NCI-H774 (cell line): Measurements from ENCODE around the gene INO80D.
"Not testable (repeated sequence)": the region's sequence is repeated elsewhere in the genome, so short reads cannot be mapped to it uniquely, and the experiment has no call there.

Experiments used
- DNase-seq: peaks from one replicate; lab custom pipeline; 2025; lab: John Stamatoyannopoulos, UW

Gene INO80D

GRCh38 chr2:206028101-206028500, 57.9 kb downstream of the INO80D start:
- no peak for DNase-seq

- DNase-seq = no peak
Measured at GRCh38 chr2:206023183-206023582, 62.8 kb downstream of the INO80D start.

- DNase-seq = no peak
Measured at GRCh38 chr2:206020171-206020570, 65.8 kb downstream of the INO80D start.

GRCh38 chr2:206015746-206016145, 70.2 kb downstream of the INO80D start:
- not testable (repeated sequence) for DNase-seq

GRCh38 chr2:206011795-206012194, 74.2 kb downstream of the INO80D start:
- DNase-seq = no peak

GRCh38 chr2:206011018-206011614, 74.9 kb downstream of the INO80D start:
- DNase-seq = no peak

- no peak for DNase-seq
Measured at GRCh38 chr2:206004004-206004693, 81.8 kb downstream of the INO80D start.

GRCh38 chr2:206002440-206002839, 83.5 kb downstream of the INO80D start:
- no peak for DNase-seq

GRCh38 chr2:206001912-206002311, 84.1 kb downstream of the INO80D start:
- DNase-seq = no peak

GRCh38 chr2:206000776-206001175, 85.2 kb downstream of the INO80D start:
- DNase-seq = no peak

GRCh38 chr2:205998583-205998982, 87.4 kb downstream of the INO80D start:
- no peak for DNase-seq

GRCh38 chr2:205996161-205996560, 89.8 kb downstream of the INO80D start:
- no peak for DNase-seq

- no peak for DNase-seq
Measured at GRCh38 chr2:205995260-205995659, 90.7 kb downstream of the INO80D start.

- no peak for DNase-seq
Measured at GRCh38 chr2:205994344-205994743, 91.6 kb downstream of the INO80D start.

GRCh38 chr2:205990104-205990503, 95.9 kb downstream of the INO80D start:
- no peak for DNase-seq

- DNase-seq = no peak
Measured at GRCh38 chr2:205989271-205990071, 96.5 kb downstream of the INO80D start.

- DNase-seq = not testable (repeated sequence)
Measured at GRCh38 chr2:205988681-205989080, 97.3 kb downstream of the INO80D start.

- DNase-seq = no peak
Measured at GRCh38 chr2:205988274-205988673, 97.7 kb downstream of the INO80D start.

GRCh38 chr2:205986334-205986733, 99.6 kb downstream of the INO80D start:
- DNase-seq = not testable (repeated sequence)

GRCh38 chr2:205984381-205984780, 101.6 kb downstream of the INO80D start:
- DNase-seq = no peak

- no peak for DNase-seq
Measured at GRCh38 chr2:205982776-205983327, 103.1 kb downstream of the INO80D start.

- not testable (repeated sequence) for DNase-seq
Measured at GRCh38 chr2:205978728-205979127, 107.2 kb downstream of the INO80D start.

GRCh38 chr2:205977699-205978098, 108.3 kb downstream of the INO80D start:
- DNase-seq = not testable (repeated sequence)
